AG04450 (cell line): ENCODE data around the gene PPBP. TPM values are rescaled to one million over a fixed set of nuclear protein-coding genes. Genes with fewer than 3 reads are reported as not detected.
"Not testable (repeated sequence)": the region's sequence is repeated elsewhere in the genome, so short reads cannot be mapped to it uniquely, and the experiment has no call there.

Source experiments
- CTCF ChIA-PET: fragments of 300-600, 350-600 bp; formaldehyde crosslinking; extraction: SDS; loops from one replicate; lab custom pipeline; 2022; ENCODE audit warnings: antibody characterized with exemption, inconsistent platforms; lab: Charles Lee
- POLR2A ChIA-PET: fragments of 350-600 bp; formaldehyde crosslinking; extraction: SDS; loops from one replicate; lab custom pipeline; 2021; ENCODE audit warnings: antibody characterized with exemption, inconsistent platforms; lab: Yijun Ruan, JAX
- DNase-seq: peaks from one replicate; pipeline ENCODE4 v3.0.0-alpha.2; 2011; ENCODE audit warnings: low read depth, low spot score
- H3K27ac ChIP-seq: one replicate; pipeline ENCODE4 v1.5.1; 2012; ENCODE audit warnings: low read depth, low read length, control low read depth
- H3K27me3 ChIP-seq: one replicate; pipeline ENCODE4 v1.6.0; 2012; ENCODE audit warnings: low read length; ENCODE audit not compliant: control insufficient read depth, insufficient read depth
- H3K4me3 ChIP-seq: 2 replicates; pipeline ENCODE4 v1.5.1; 2011; ENCODE audit warnings: mild to moderate bottlenecking, low read depth, low read length, control low read depth
- H3K9me3 ChIP-seq: 2 replicates; pipeline ENCODE4 v1.5.1; 2012; ENCODE audit warnings: low read length; ENCODE audit not compliant: control insufficient read depth, insufficient read depth
- CTCF ChIP-seq: IDR thresholded peaks from 2 replicates; pipeline ENCODE4 v1.5.1; 2011; ENCODE audit warnings: low read depth, low read length, control low read depth, inconsistent platforms
- polyA plus RNA-seq: library from polyadenylated mRNA; depleted of rRNA; stranded (reverse); fragments of >200 nt; gene quantifications from 2 replicates; pipeline ENCODE4 v1.2.3, GENCODE V29; 2011

The PPBP gene
- polyA plus RNA-seq, 1 experiment, result not detected

- DNase-seq, result no peak
- ChIA-PET POLR2A (no interaction called here), CTCF (no interaction called here)
- no peaks in the 10 kb centered on the region for H3K9me3 ChIP-seq
- peaks cover 9% of the 10 kb centered on the region for H3K27me3 ChIP-seq
- no peak overlapping the region for H3K27ac ChIP-seq
- H3K4me3 ChIP-seq, result no peak overlapping the region
- no peak for TF ChIP-seq CTCF
Observed at GRCh38 chr4:73962724-73963123, 25.3 kb downstream of the PPBP start.

GRCh38 chr4:73959041-73959440, 28.9 kb downstream of the PPBP start:
- POLR2A ChIA-PET, H3K27ac ChIP-seq, DNase-seq, H3K9me3 ChIP-seq, H3K27me3 ChIP-seq, CTCF ChIA-PET, H3K4me3 ChIP-seq: not testable (repeated sequence)

GRCh38 chr4:73952352-73952751, 35.6 kb downstream of the PPBP start:
- CTCF ChIA-PET, result no interaction called here
- DNase-seq, result no peak

GRCh38 chr4:73950376-73950920, 37.5 kb downstream of the PPBP start:
- H3K4me3 ChIP-seq, H3K27me3 ChIP-seq, DNase-seq, CTCF ChIA-PET, POLR2A ChIA-PET, H3K9me3 ChIP-seq, H3K27ac ChIP-seq: not testable (repeated sequence)

More at GRCh38 chr4:73952352-73952751, 35.6 kb downstream of the PPBP start:
- Histone ChIP-seq H3K27me3 (no peaks in the 10 kb centered on the region), H3K27ac (no peak overlapping the region), H3K4me3 (no peak overlapping the region), H3K9me3 (peaks cover 5% of the 10 kb centered on the region; the same call in 1 of the 2 replicates)
- POLR2A ChIA-PET, result no interaction called here
- TF ChIP-seq CTCF, result no peak

- DNase-seq, result no peak
- Histone ChIP-seq H3K27ac (no peak overlapping the region), H3K9me3 (no peaks in the 10 kb centered on the region), H3K27me3 (peaks cover 10% of the 10 kb centered on the region), H3K4me3 (no peak overlapping the region)
- ChIA-PET POLR2A (no interaction called here), CTCF (no interaction called here)
- TF ChIP-seq CTCF, result no peak
Observed at GRCh38 chr4:73948990-73949706, 38.8 kb downstream of the PPBP start.

GRCh38 chr4:73948291-73948690, 39.7 kb downstream of the PPBP start:
- POLR2A ChIA-PET, result no interaction called here
- Histone ChIP-seq H3K9me3 (no peaks in the 10 kb centered on the region), H3K27me3 (peaks cover 18% of the 10 kb centered on the region), H3K27ac (no peak overlapping the region), H3K4me3 (no peak overlapping the region)
- TF ChIP-seq CTCF, result no peak
- CTCF ChIA-PET, result interaction anchor here (1.1 kb wide), 1 partner anchor 219 kb away, joined by 3 read pairs; no protein-coding TSS in a partner anchor
- DNase-seq, result no peak
